Measurements from ENCODE around the gene NNMT. TPM values are rescaled to one million over a fixed set of nuclear protein-coding genes. Genes with fewer than 3 reads are reported as not detected.

Gene NNMT
- total and polyA plus RNA-seq, 2 donors from 2014 or later, result 91.9 to 1,451 TPM

DNA sequence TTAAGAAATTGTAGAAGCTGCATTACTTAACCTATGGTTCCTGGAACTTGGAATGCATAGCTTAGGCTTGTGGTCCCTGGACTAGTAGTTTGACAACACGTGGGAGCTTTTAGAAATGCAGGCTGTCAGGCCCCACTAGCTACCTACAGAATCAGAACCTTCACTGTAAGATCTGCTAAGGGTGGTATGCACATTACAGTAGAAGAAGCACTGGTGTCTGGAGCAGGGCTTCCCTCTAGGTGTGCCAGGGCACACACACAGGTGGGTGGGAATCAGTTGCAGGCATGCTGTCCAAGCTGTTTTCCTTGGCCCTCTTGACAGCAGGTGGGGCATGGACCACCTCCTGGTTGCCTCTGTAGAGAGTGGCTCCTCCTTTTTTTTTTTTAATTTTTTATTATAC, 8.8 kb downstream of the NNMT start:
- H3K9ac ChIP-seq (ENCODE audit: low read length in 3 of 3), result no peak overlapping the region
- H3K36me3 ChIP-seq (ENCODE audit: control insufficient read depth in 2 of 3, insufficient read depth in 3 of 3, low read length in 3 of 3), result no peaks in the 10 kb centered on the region
- peaks cover 0 to 7% (median 0%) of the 10 kb centered on the region in 3 donors for H3K9me3 ChIP-seq (ENCODE audit: control insufficient read depth in 2 of 3, insufficient read depth in 1 of 3, low read length in 3 of 3)
- DNase-seq (no peak), FAIRE-seq (no peak)
- peaks cover 0 to 7% (median 0%) of the 10 kb centered on the region in 3 donors for H3K4me1 ChIP-seq (ENCODE audit: control insufficient read depth in 2 of 3, insufficient read depth in 2 of 3, low read depth in 1 of 3, low read length in 3 of 3)
- H3K27me3 ChIP-seq (ENCODE audit: control insufficient read depth, insufficient read depth, low read length), result no peaks in the 10 kb centered on the region
- no peak overlapping the region for H3K4me3 ChIP-seq (ENCODE audit: low read length in 3 of 3)
- TF ChIP-seq, protein P1, sequence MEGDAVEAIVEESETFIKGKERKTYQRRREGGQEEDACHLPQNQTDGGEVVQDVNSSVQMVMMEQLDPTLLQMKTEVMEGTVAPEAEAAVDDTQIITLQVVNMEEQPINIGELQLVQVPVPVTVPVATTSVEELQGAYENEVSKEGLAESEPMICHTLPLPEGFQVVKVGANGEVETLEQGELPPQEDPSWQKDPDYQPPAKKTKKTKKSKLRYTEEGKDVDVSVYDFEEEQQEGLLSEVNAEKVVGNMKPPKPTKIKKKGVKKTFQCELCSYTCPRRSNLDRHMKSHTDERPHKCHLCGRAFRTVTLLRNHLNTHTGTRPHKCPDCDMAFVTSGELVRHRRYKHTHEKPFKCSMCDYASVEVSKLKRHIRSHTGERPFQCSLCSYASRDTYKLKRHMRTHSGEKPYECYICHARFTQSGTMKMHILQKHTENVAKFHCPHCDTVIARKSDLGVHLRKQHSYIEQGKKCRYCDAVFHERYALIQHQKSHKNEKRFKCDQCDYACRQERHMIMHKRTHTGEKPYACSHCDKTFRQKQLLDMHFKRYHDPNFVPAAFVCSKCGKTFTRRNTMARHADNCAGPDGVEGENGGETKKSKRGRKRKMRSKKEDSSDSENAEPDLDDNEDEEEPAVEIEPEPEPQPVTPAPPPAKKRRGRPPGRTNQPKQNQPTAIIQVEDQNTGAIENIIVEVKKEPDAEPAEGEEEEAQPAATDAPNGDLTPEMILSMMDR (IDR thresholded peaks at IDR 0.05; ENCODE audit: borderline replicate concordance, extremely low read depth, insufficient read depth), result no peak
- no peak overlapping the region for H3K27ac ChIP-seq (ENCODE audit: low read depth in 2 of 2, low read length in 2 of 2)
- intact Hi-C loops (cut with DNase I), result no loop called here

DNA sequence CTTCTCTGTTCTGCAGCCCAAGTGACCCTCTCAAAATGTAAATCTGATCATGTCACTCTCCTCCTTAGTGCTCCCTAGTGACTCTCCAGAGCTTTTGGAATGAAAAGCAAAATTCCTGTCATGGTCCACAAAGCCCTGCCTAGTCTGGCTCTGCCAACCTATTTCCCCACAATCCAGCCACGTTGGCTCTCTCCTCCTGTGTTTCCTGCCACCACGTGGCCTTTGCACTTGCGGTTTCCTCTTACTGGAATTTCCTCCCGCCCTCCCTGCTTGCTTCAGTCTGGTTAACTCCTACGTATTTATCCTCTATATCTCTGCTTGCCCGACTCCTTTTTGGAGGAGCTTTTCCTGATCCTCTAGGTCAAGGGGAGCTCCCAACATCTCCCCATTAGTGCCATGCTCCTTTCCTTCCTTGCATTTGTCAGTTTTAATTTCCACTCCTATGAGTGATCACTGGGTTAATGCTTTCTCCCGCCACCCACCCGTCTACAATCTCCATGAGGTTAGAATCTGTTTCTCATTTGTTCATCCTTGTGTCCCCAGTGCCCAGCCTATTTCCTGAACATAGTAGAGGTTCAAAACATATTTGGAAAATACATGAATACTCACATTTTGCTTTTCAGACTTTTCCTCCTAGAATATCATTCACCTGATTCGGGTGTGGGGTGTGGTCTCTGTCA, 11.5 kb downstream of the NNMT start:
- Histone ChIP-seq H3K36me3 (ENCODE audit: control insufficient read depth in 2 of 3, insufficient read depth in 3 of 3, low read length in 3 of 3) (no peaks in the 10 kb centered on the region), H3K4me3 (ENCODE audit: low read length in 3 of 3) (no peak overlapping the region), H3K9ac (ENCODE audit: low read length in 3 of 3) (no peak overlapping the region), H3K27me3 (ENCODE audit: control insufficient read depth, insufficient read depth, low read length) (no peaks in the 10 kb centered on the region), H3K9me3 (ENCODE audit: control insufficient read depth in 2 of 3, insufficient read depth in 1 of 3, low read length in 3 of 3) (no peaks in the 10 kb centered on the region), H3K4me1 (ENCODE audit: control insufficient read depth in 2 of 3, insufficient read depth in 2 of 3, low read depth in 1 of 3, low read length in 3 of 3) (peaks cover 0 to 7% (median 0%) of the 10 kb centered on the region in 3 donors), H3K27ac (ENCODE audit: low read depth in 2 of 2, low read length in 2 of 2) (peak overlapping the region; percentile 27 to 87)
- TF ChIP-seq, protein P1 (IDR thresholded peaks at IDR 0.05; ENCODE audit: borderline replicate concordance, extremely low read depth, insufficient read depth), result no peak
- intact Hi-C loops (cut with DNase I), result no loop called here
- DNase-seq (peak in 4 of 5 donors; percentile 17 to 88 (median 30)), FAIRE-seq (no peak)

DNA sequence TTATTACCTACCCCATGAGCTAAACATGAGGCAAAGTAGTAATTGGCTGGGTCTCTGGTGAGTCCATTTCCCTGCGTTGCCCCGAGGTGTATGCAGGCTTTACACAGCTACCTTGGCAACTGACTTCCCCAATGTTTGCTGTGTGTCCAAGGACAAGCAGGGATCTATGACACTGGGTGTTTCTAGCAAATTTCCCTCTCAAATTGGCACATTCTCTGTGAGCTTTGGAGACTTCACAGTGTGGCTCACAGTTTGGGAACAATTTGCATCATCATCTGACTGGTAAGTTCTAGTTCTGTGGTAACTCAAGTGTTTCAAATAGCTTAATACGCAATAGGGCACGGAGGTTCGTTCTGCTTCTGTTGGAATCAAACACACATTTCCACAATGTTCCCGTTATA, 12.5 kb downstream of the NNMT start:
- TF ChIP-seq, protein P1 (IDR thresholded peaks at IDR 0.05; ENCODE audit: borderline replicate concordance, extremely low read depth, insufficient read depth), result no peak
- H3K9ac ChIP-seq (ENCODE audit: low read length in 3 of 3), result no peak overlapping the region
- no peak for DNase-seq
- H3K9me3 ChIP-seq (ENCODE audit: control insufficient read depth in 2 of 3, insufficient read depth in 1 of 3, low read length in 3 of 3), result no peaks in the 10 kb centered on the region
- FAIRE-seq, result no peak
- intact Hi-C loops (cut with DNase I), result no loop called here
- no peak overlapping the region for H3K4me3 ChIP-seq (ENCODE audit: low read length in 3 of 3)
- no peaks in the 10 kb centered on the region for H3K27me3 ChIP-seq (ENCODE audit: control insufficient read depth, insufficient read depth, low read length)
- peaks cover 0 to 7% (median 0%) of the 10 kb centered on the region in 3 donors for H3K4me1 ChIP-seq (ENCODE audit: control insufficient read depth in 2 of 3, insufficient read depth in 2 of 3, low read depth in 1 of 3, low read length in 3 of 3)
- no peaks in the 10 kb centered on the region for H3K36me3 ChIP-seq (ENCODE audit: control insufficient read depth in 2 of 3, insufficient read depth in 3 of 3, low read length in 3 of 3)
- H3K27ac ChIP-seq (ENCODE audit: low read depth in 2 of 2, low read length in 2 of 2), result no peak overlapping the region
